Measurements from ENCODE around the gene ALOX12.

Gene ALOX12

DNA sequence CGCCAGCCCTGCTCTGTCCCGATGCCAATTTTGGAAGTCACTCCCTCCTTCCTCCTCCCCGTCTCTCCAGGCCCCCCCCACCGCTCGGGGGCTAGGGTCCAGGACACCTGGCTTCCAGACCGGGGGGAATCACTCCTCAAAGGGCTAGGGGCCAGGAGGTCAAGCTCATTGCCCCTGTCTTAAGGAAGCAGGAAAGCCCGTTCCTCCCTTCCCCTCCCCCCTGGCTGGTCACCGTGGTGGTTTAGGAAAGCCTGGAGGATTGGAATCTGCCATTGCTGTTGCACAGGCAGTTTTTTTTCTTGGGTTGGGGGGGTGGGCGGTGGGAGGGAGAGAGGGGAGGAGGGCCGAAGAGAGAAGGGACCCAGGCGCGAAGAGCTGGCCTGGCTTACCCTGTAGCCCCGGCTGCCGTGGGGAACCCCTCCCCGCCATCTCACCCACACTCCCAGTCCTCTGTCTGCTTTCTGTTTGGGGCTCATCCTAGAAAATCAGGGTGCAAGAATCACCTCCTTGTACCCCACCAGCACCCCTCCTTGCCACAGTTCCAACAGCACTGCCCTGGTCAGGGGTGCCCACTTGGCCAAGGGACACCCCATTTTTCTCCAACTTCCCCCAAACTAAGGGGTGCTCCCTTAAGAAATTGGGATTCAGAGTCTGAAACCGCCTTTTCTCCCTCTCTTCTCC is 24.1 kb downstream of the ALOX12 start:
- no peaks in the 10 kb centered on the region for H3K9me3 ChIP-seq (ENCODE audit: severe bottlenecking)

DNA sequence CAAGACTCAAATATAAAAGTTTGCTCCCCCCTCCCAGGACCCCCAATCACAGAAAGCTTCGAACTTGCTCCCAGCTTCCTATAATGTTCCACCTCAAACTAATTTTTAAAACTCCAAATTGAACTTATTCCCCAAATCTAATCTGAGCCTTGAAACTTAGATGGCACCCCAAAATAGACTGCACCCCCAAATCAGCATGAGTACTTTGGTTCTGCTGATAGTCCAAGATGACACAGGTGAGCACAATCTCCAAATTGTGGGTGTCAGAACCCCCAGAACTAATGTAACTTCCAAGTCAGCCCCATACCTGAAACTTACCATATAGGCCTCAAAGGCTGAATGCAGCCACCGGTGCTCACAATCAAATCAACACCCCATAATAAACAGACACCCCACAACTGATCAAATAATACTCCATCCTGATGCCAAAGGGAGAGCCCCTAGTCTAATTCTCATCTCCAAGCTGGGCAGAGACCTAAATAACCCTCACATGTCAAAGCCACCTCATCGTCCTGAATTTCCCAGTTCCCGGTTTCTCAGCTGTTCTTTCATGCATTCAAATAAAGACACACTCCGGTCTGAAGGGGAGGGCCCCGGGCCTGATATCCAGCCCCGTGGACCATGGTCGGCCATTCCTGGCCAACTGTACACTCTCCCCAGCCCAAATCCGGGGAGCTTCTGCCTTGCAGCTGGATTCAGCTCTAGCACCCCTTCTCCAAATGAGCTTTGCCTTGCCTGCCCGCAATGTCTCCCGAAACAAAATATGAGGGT is 25.2 kb downstream of the ALOX12 start:
- Histone ChIP-seq H3K27ac (ENCODE audit: poor library complexity, severe bottlenecking) (no peak overlapping the region), H3K36me3 (ENCODE audit: low read depth) (no peaks in the 10 kb centered on the region), H3K27me3 (ENCODE audit: insufficient read depth, poor library complexity, severe bottlenecking) (no peaks in the 10 kb centered on the region), H3K4me3 (ENCODE audit: severe bottlenecking) (no peak overlapping the region), H3K4me1 (ENCODE audit: insufficient read depth, poor library complexity, severe bottlenecking) (no peaks in the 10 kb centered on the region), H3K9me3 (ENCODE audit: severe bottlenecking) (no peaks in the 10 kb centered on the region)
- ATAC-seq (ENCODE audit: low read depth) = no peak
- no peak for DNase-seq (ENCODE audit: low spot score)
- TF ChIP-seq, protein P1, sequence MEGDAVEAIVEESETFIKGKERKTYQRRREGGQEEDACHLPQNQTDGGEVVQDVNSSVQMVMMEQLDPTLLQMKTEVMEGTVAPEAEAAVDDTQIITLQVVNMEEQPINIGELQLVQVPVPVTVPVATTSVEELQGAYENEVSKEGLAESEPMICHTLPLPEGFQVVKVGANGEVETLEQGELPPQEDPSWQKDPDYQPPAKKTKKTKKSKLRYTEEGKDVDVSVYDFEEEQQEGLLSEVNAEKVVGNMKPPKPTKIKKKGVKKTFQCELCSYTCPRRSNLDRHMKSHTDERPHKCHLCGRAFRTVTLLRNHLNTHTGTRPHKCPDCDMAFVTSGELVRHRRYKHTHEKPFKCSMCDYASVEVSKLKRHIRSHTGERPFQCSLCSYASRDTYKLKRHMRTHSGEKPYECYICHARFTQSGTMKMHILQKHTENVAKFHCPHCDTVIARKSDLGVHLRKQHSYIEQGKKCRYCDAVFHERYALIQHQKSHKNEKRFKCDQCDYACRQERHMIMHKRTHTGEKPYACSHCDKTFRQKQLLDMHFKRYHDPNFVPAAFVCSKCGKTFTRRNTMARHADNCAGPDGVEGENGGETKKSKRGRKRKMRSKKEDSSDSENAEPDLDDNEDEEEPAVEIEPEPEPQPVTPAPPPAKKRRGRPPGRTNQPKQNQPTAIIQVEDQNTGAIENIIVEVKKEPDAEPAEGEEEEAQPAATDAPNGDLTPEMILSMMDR (IDR thresholded peaks at IDR 0.05; ENCODE audit: poor library complexity, severe bottlenecking) = no peak

More for the DNA sequence above, 24.1 kb downstream of the ALOX12 start:
- Histone ChIP-seq H3K27ac (ENCODE audit: poor library complexity, severe bottlenecking) (no peak overlapping the region), H3K4me3 (ENCODE audit: severe bottlenecking) (peak overlapping the region; percentile 10), H3K4me1 (ENCODE audit: insufficient read depth, poor library complexity, severe bottlenecking) (no peaks in the 10 kb centered on the region), H3K27me3 (ENCODE audit: insufficient read depth, poor library complexity, severe bottlenecking) (no peaks in the 10 kb centered on the region), H3K36me3 (ENCODE audit: low read depth) (no peaks in the 10 kb centered on the region)
- TF ChIP-seq, protein P1 (IDR thresholded peaks at IDR 0.05; ENCODE audit: poor library complexity, severe bottlenecking) = no peak
- ATAC-seq (ENCODE audit: low read depth) = no peak
- DNase-seq (ENCODE audit: low spot score) = no peak

DNA sequence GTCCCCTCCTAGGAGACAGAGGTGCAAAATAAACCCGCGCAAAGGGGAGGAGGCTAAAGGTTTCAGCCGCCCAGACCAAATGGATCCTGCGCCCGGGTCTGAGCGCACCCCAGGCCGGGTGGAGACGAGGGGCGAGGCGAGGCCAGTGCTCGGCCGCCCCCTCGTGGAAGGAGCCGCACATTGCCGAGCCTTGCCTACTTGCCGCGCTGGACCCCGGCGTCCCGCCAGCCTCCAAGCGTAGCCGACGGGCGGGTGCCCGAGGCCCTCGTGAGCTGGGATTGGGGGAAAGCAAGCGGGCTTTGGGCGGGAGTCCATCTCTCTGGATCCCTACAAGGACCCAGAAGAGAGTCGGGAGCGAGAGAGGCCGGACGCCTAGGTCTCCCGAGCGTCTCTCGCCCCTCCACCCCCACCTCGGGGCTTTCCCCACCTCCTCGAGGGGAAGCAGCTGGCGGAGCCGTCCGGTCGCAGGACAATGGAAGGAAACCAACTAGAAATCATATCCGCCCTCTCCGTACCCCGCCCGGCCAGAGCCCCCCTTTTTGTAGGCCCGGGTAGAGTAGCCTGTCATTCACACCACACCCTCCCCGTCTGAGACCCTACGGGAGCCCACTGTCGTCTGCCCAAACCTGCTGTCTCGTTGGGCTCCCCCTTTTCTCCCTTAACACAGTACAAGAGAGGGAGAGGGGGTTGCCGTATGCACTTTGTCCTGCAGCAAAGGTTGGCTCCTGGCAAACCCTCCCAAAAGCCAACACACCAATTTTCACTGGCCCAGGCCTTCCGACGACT is 26.3 kb downstream of the ALOX12 start:
- ATAC-seq (ENCODE audit: low read depth) (peak; percentile 61), DNase-seq (ENCODE audit: low spot score) (no peak)
- no peak overlapping the region for H3K27ac ChIP-seq (ENCODE audit: poor library complexity, severe bottlenecking)

DNA sequence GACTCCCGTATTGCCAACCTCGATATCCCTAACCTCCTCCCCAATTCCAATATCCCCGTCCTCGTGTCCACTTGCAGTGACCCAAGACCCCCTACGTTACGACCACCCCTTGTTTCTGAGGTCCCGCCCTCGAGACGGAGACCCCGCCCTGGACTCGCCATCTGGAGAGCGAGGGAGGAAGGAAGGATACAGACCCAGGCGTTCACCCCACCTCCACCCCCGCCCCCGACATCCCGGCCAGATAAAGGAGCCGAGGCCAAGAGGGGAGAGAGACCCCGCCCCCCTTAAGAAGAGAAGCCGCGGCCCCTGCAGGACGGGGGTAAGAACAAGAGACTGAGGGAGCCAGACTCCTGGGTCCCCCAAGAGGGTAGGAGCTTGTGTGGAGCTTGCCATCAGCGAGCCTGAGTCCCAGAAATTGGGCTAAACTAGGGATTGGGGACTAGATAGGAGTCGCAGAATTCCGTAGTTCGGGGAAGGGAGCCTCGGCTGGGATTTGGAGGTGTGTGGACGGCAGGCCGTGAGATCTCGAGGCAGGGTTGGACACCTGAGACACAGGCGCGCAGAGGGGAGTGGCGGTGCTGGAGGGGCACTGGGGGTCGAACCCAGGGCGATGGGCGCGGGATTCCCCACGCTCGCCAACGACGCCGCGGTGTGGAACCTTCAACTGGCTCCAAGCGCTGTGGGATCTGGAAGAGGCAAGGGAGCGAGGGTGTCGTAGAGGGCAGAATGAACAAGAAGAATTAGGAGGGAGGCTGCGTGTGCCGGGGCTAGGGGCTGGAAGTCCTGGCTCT is 27.1 kb downstream of the ALOX12 start, which contains the start of gene BCL6B:
Gene BCL6B (plus strand): TSS at position 270 of the 791 bp plus-strand sequence. CDS start 622 bp downstream, outside the sequence.
- no peak within 1 kb of the TSS for H3K27ac ChIP-seq (ENCODE audit: poor library complexity, severe bottlenecking)
- H3K27me3 ChIP-seq (ENCODE audit: insufficient read depth, poor library complexity, severe bottlenecking) = no peaks in the 10 kb centered on the region
- H3K4me3 ChIP-seq (ENCODE audit: severe bottlenecking) = no peak within 1 kb of the TSS
- no peaks in the 10 kb centered on the region for H3K36me3 ChIP-seq (ENCODE audit: low read depth)
- H3K9me3 ChIP-seq (ENCODE audit: severe bottlenecking) = no peaks in the 10 kb centered on the region
- ATAC-seq (ENCODE audit: low read depth) (no peak), DNase-seq (ENCODE audit: low spot score) (no peak)
- TF ChIP-seq, protein P1 (IDR thresholded peaks at IDR 0.05; ENCODE audit: poor library complexity, severe bottlenecking) = no peak
- no peaks in the 10 kb centered on the region for H3K4me1 ChIP-seq (ENCODE audit: insufficient read depth, poor library complexity, severe bottlenecking)

More for the DNA sequence above, 26.3 kb downstream of the ALOX12 start:
- Histone ChIP-seq H3K36me3 (ENCODE audit: low read depth) (no peaks in the 10 kb centered on the region), H3K4me3 (ENCODE audit: severe bottlenecking) (no peak overlapping the region), H3K27me3 (ENCODE audit: insufficient read depth, poor library complexity, severe bottlenecking) (no peaks in the 10 kb centered on the region), H3K9me3 (ENCODE audit: severe bottlenecking) (no peaks in the 10 kb centered on the region), H3K4me1 (ENCODE audit: insufficient read depth, poor library complexity, severe bottlenecking) (no peaks in the 10 kb centered on the region)
- TF ChIP-seq, protein P1 (IDR thresholded peaks at IDR 0.05; ENCODE audit: poor library complexity, severe bottlenecking) = peak; percentile 93

Measured in RWPE2 (cell line).